HG02852 (cell line): ENCODE results near the gene ZKSCAN8.
"Not testable (repeated sequence)": the region's sequence is repeated elsewhere in the genome, so short reads cannot be mapped to it uniquely, and the experiment has no call there.

Experiments used
- ATAC-seq: cut with Tn5 transposase; IDR thresholded peaks from one replicate; pipeline ENCODE4 v1.9.1; 2021; ENCODE audit warnings: mild to moderate bottlenecking, moderate library complexity; ENCODE audit not compliant: unreplicated experiment

Gene ZKSCAN8

GRCh38 chr6:28141500-28142329 is at the start of gene ZKSCAN8:
Gene ZKSCAN8 (plus strand): TSS chr6:28141883. CDS start chr6:28148408, 6,525 bp downstream.
- ATAC-seq: peak; percentile 86

- ATAC-seq: not testable (repeated sequence)
Observed at GRCh38 chr6:28102222-28102621, 39.5 kb upstream of the ZKSCAN8 start.

GRCh38 chr6:28102699-28103098 is 39.0 kb upstream of the ZKSCAN8 start:
- ATAC-seq: not testable (repeated sequence)

- peak; percentile 99 for ATAC-seq
Observed at GRCh38 chr6:28104392-28105244, 37.1 kb upstream of the ZKSCAN8 start.

GRCh38 chr6:28105245-28105639 is 36.4 kb upstream of the ZKSCAN8 start:
- ATAC-seq: no peak

- ATAC-seq: no peak
Observed at GRCh38 chr6:28107506-28107905, 34.2 kb upstream of the ZKSCAN8 start.

GRCh38 chr6:28111964-28112363 is 29.7 kb upstream of the ZKSCAN8 start:
- no peak for ATAC-seq

GRCh38 chr6:28115799-28116198 is 25.9 kb upstream of the ZKSCAN8 start:
- no peak for ATAC-seq

GRCh38 chr6:28117386-28118050 is 24.2 kb upstream of the ZKSCAN8 start:
- no peak for ATAC-seq

- no peak for ATAC-seq
Observed at GRCh38 chr6:28118217-28118616, 23.5 kb upstream of the ZKSCAN8 start.

- ATAC-seq: no peak
Observed at GRCh38 chr6:28121876-28122275, 19.8 kb upstream of the ZKSCAN8 start.

- not testable (repeated sequence) for ATAC-seq
Observed at GRCh38 chr6:28122283-28122682, 19.4 kb upstream of the ZKSCAN8 start.

GRCh38 chr6:28124350-28124970 is 17.2 kb upstream of the ZKSCAN8 start, which contains the start of gene ZSCAN16:
Gene ZSCAN16 (plus strand): TSS chr6:28124609. CDS start chr6:28125444, 835 bp downstream.
- peak; percentile 98 for ATAC-seq

- ATAC-seq: no peak
Observed at GRCh38 chr6:28124971-28125353, 16.7 kb upstream of the ZKSCAN8 start.

- no peak for ATAC-seq
Observed at GRCh38 chr6:28125401-28125800, 16.3 kb upstream of the ZKSCAN8 start.

- ATAC-seq: no peak
Observed at GRCh38 chr6:28134015-28134414, 7.7 kb upstream of the ZKSCAN8 start.

- ATAC-seq: no peak
Observed at GRCh38 chr6:28134716-28135115, 7.0 kb upstream of the ZKSCAN8 start.

GRCh38 chr6:28135393-28135792 is 6.3 kb upstream of the ZKSCAN8 start:
- ATAC-seq: no peak

- ATAC-seq: peak; percentile 63
Observed at GRCh38 chr6:28136585-28137504, 4.8 kb upstream of the ZKSCAN8 start.
